IMR-90 (cell line): ENCODE results near the gene CYTH2. TPM values are rescaled to one million over a fixed set of nuclear protein-coding genes. Genes with fewer than 3 reads are reported as not detected.

Source experiments
- ATAC-seq: fragments of 200-7000 bp; cut with Tn5 transposase; 2 replicates; pipeline ENCODE4 v1.9.1; 2020; ENCODE audit warnings: low read depth, mild to moderate bottlenecking, moderate library complexity
- BruUV-seq: library from RNA; stranded (reverse); fragments of 400-500 nt; replicated peaks from 2 replicates; lab custom pipeline; 2021; lab: Mats Ljungman, UMichigan
- CTCF ChIA-PET: fragments of 300-600 bp; formaldehyde crosslinking; extraction: SDS; loops from one replicate; lab custom pipeline; 2021; ENCODE audit warnings: antibody characterized with exemption; lab: Yijun Ruan, JAX
- POLR2A ChIA-PET: fragments of 300-600 bp; sonication (Branson Sonifier 250); formaldehyde crosslinking; loops from one replicate; lab custom pipeline; 2022; ENCODE audit warnings: antibody characterized with exemption; ENCODE audit not compliant: unreplicated experiment; lab: Charles Lee
- DNase-seq: peaks from one replicate; pipeline ENCODE4 v3.0.0; 2013
- H2AFZ ChIP-seq: replicated peaks from 2 replicates; pipeline ENCODE3; 2013; ENCODE audit warnings: low read length, mild to moderate bottlenecking; ENCODE audit not compliant: poor library complexity
- H2AK5ac ChIP-seq: 2 replicates; pipeline ENCODE4 v1.6.1; 2013; ENCODE audit warnings: low read depth, low read length, inconsistent platforms
- H2AK9ac ChIP-seq: replicated peaks from 2 replicates; pipeline ENCODE3; 2013; ENCODE audit warnings: mild to moderate bottlenecking, low read depth, low read length, moderate library complexity; ENCODE audit not compliant: poor library complexity
- H2BK120ac ChIP-seq: 2 replicates; pipeline ENCODE4 v1.6.1; 2013; ENCODE audit warnings: low read depth, low read length, inconsistent platforms
- H2BK15ac ChIP-seq: 3 replicates; pipeline ENCODE4 v1.6.1; 2013; ENCODE audit warnings: low read depth, low read length, inconsistent platforms
- H2BK20ac ChIP-seq: 2 replicates; pipeline ENCODE4 v1.6.1; 2013; ENCODE audit warnings: low read depth, mild to moderate bottlenecking, inconsistent platforms, low read length, moderate library complexity
- H2BK5ac ChIP-seq: 2 replicates; pipeline ENCODE4 v1.6.1; 2013; ENCODE audit warnings: mild to moderate bottlenecking, low read depth, low read length, inconsistent platforms; ENCODE audit not compliant: poor library complexity, severe bottlenecking
- H3K14ac ChIP-seq: replicated peaks from 2 replicates; pipeline ENCODE4 v1.6.1; 2013; ENCODE audit warnings: low read depth, low read length, inconsistent platforms
- H3K18ac ChIP-seq: 2 replicates; pipeline ENCODE4 v1.6.1; 2013; ENCODE audit warnings: low read depth, low read length, control low read depth
- H3K23ac ChIP-seq: 2 replicates; pipeline ENCODE4 v1.6.1; 2013; ENCODE audit warnings: low read depth, low read length, inconsistent platforms
- H3K27ac ChIP-seq: 2 replicates; pipeline ENCODE4 v1.5.1; 2013; ENCODE audit warnings: mild to moderate bottlenecking, control low read depth, low read length; ENCODE audit not compliant: insufficient read depth
- H3K27me3 ChIP-seq: 2 replicates; pipeline ENCODE4 v1.6.1; 2013; ENCODE audit warnings: low read length; ENCODE audit not compliant: control insufficient read depth, insufficient read depth
- H3K36me3 ChIP-seq: 2 replicates; pipeline ENCODE4 v1.6.1; 2013; ENCODE audit warnings: low read length, mixed read lengths; ENCODE audit not compliant: control insufficient read depth, insufficient read depth
- H3K4ac ChIP-seq: 2 replicates; pipeline ENCODE4 v1.6.1; 2013; ENCODE audit warnings: low read depth, low read length, inconsistent platforms
- H3K4me1 ChIP-seq: 2 replicates; pipeline ENCODE4 v1.6.1; 2013; ENCODE audit warnings: low read length, mixed read lengths; ENCODE audit not compliant: control insufficient read depth, insufficient read depth
- H3K4me2 ChIP-seq: 2 replicates; pipeline ENCODE4 v1.6.1; 2013; ENCODE audit warnings: low read depth, mild to moderate bottlenecking, control low read depth, low read length, moderate library complexity
- H3K4me3 ChIP-seq: 2 replicates; pipeline ENCODE4 v1.5.1; 2013; ENCODE audit warnings: low read depth, mild to moderate bottlenecking, control low read depth, low read length, moderate library complexity; ENCODE audit not compliant: insufficient read depth
- H3K56ac ChIP-seq: 2 replicates; pipeline ENCODE4 v1.6.1; 2013; ENCODE audit warnings: low read length, inconsistent platforms; ENCODE audit not compliant: insufficient read depth; ENCODE audit errors: extremely low read depth
- H3K79me1 ChIP-seq, 2 experiments: 2 replicates each; pipeline ENCODE4 v1.6.1; 2013; ENCODE audit warnings: low read length in 2 of 2, inconsistent platforms in 1 of 2, low read depth in 1 of 2
- H3K9ac ChIP-seq: 2 replicates; pipeline ENCODE4 v1.6.1; 2013; ENCODE audit warnings: low read depth, low read length, control low read depth
- H3K9me1 ChIP-seq: 2 replicates; pipeline ENCODE4 v1.6.1; 2013; ENCODE audit warnings: low read length, inconsistent platforms; ENCODE audit not compliant: insufficient read depth
- H3K9me3 ChIP-seq: 2 replicates; pipeline ENCODE4 v1.6.1; 2013; ENCODE audit warnings: low read length; ENCODE audit not compliant: control insufficient read depth, insufficient read depth
- H4K20me1 ChIP-seq: 2 replicates; pipeline ENCODE4 v1.6.1; 2013; ENCODE audit warnings: low read length, inconsistent platforms; ENCODE audit not compliant: insufficient read depth
- H4K5ac ChIP-seq: 2 replicates; pipeline ENCODE4 v1.6.1; 2013; ENCODE audit warnings: mild to moderate bottlenecking, low read depth, low read length, control low read depth
- H4K8ac ChIP-seq, 2 experiments: 2 replicates each; pipeline ENCODE4 v1.6.1; 2013; ENCODE audit warnings: low read depth in 2 of 2, low read length in 2 of 2, control low read depth in 1 of 2, inconsistent platforms in 1 of 2
- H4K91ac ChIP-seq: 2 replicates; pipeline ENCODE4 v1.6.1; 2013; ENCODE audit warnings: low read depth, low read length, inconsistent platforms; ENCODE audit not compliant: insufficient read depth
- BHLHE40 ChIP-seq: fragments of 150-350 bp; IDR thresholded peaks from 2 replicates; pipeline ENCODE4 v1.6.1; 2016; ENCODE audit warnings: mild to moderate bottlenecking, low read depth, low read length
- CEBPB ChIP-seq: IDR thresholded peaks from 2 replicates; pipeline ENCODE4 v1.6.1; 2012; ENCODE audit warnings: low read depth, low read length, improper control_type of control experiment
- CHD1 ChIP-seq: IDR thresholded peaks from 2 replicates; pipeline ENCODE4 v1.6.1; 2012; ENCODE audit warnings: low read depth, low read length, improper control_type of control experiment
- FOS ChIP-seq: fragments of 150-350 bp; IDR thresholded peaks from 2 replicates; pipeline ENCODE4 v1.6.1; 2016; ENCODE audit warnings: low read depth, low read length
- MAFK ChIP-seq: IDR thresholded peaks from 2 replicates; pipeline ENCODE4 v1.6.1; 2012; ENCODE audit warnings: low read depth, low read length, improper control_type of control experiment
- MAZ ChIP-seq: IDR thresholded peaks from 2 replicates; pipeline ENCODE4 v1.6.1; 2012; ENCODE audit warnings: low read depth, mild to moderate bottlenecking, low read length, improper control_type of control experiment, moderate library complexity, borderline replicate concordance
- MXI1 ChIP-seq: IDR thresholded peaks from 2 replicates; pipeline ENCODE4 v1.6.1; 2012; ENCODE audit warnings: low read depth, mild to moderate bottlenecking, low read length, moderate library complexity, borderline replicate concordance
- NFE2L2 ChIP-seq: fragments of 150-350 bp; IDR thresholded peaks from 2 replicates; pipeline ENCODE4 v1.6.1; 2016; ENCODE audit warnings: low read depth, mild to moderate bottlenecking, low read length
- POLR2A ChIP-seq: IDR thresholded peaks from 2 replicates; pipeline ENCODE4 v1.6.1; 2012; ENCODE audit warnings: mild to moderate bottlenecking, low read depth, low read length
- RAD21 ChIP-seq: IDR thresholded peaks from 2 replicates; pipeline ENCODE4 v1.6.1; 2012; ENCODE audit warnings: low read length, improper control_type of control experiment
- RCOR1 ChIP-seq: IDR thresholded peaks from 2 replicates; pipeline ENCODE4 v1.6.1; 2012; ENCODE audit warnings: mild to moderate bottlenecking, low read length, improper control_type of control experiment; ENCODE audit not compliant: insufficient replicate concordance
- RFX5 ChIP-seq: IDR thresholded peaks from 2 replicates; pipeline ENCODE4 v1.8.0; 2012; ENCODE audit warnings: low read depth, mild to moderate bottlenecking, low read length, moderate library complexity
- SMC3 ChIP-seq: fragments of 150-350 bp; IDR thresholded peaks from 2 replicates; pipeline ENCODE4 v1.6.1; 2016; ENCODE audit warnings: low read depth, mild to moderate bottlenecking, antibody characterized with exemption, low read length, moderate library complexity
- WGBS, 2 experiments: methylation state at CpG; one replicate each; pipeline versions ENCODE4 v1.1.5 to v1.1.7; 2013; ENCODE audit warnings: missing lambda C conversion rate in 2 of 2; ENCODE audit not compliant: insufficient read length in 1 of 2; ENCODE audit errors: extremely low coverage in 2 of 2; 5-methylcytosine and 5-hydroxymethylcytosine counted together
- dilution Hi-C: fragments of 300-500 bp; cut with HindIII; formaldehyde crosslinking; loops from one replicate; pipeline ENCODE4 v1.14.3; 2018; ENCODE audit warnings: low sequenced_read_pairs; ENCODE audit not compliant: unreplicated experiment
- in situ Hi-C: fragments of 300-500 bp; cut with MboI; formaldehyde crosslinking; loops from 3 replicates; pipeline ENCODE4 v1.14.3; 2019; ENCODE audit warnings: low sequenced_read_pairs, inconsistent platforms, mixed read lengths
- intact Hi-C: fragments of 100-400 bp; cut with micrococcal nuclease; formaldehyde crosslinking; loops from 2 replicates; pipeline ENCODE4 v1.10.0; 2022
- polyA plus RNA-seq, 3 experiments: library from polyadenylated mRNA; depleted of rRNA; stranded (reverse); fragments of >200 nt; gene quantifications; 2 replicates each; pipeline ENCODE4 v1.2.3, GENCODE V29; 2012; ENCODE audit warnings: low replicate concordance in 1 of 3
- total RNA-seq: library from RNA; depleted of rRNA; stranded (reverse); fragments of >200 nt; gene quantifications from 2 replicates; pipeline ENCODE4 v1.2.3, GENCODE V29; 2012
- TF ChIP-seq, protein P1 (sequence below): fragments of 150-350 bp; IDR thresholded peaks from 2 replicates; pipeline ENCODE4 v1.6.1; 2017; ENCODE audit warnings: mild to moderate bottlenecking, antibody characterized with exemption, low read length, low read depth
- TF ChIP-seq, protein P2 (sequence below): fragments of 150-350 bp; IDR thresholded peaks from 2 replicates; pipeline ENCODE4 v1.6.1; 2016; ENCODE audit warnings: low read depth, mild to moderate bottlenecking, low read length, moderate library complexity, borderline replicate concordance
- TF ChIP-seq, protein P3 (sequence below): conservative IDR thresholded peaks from 2 replicates; pipeline ENCODE4 v1.5.1; 2012; ENCODE audit warnings: mild to moderate bottlenecking, low read depth, low read length, improper control_type of control experiment

The CYTH2 gene
- total and polyA plus RNA-seq, 2 of the 4 experiments (the other 2 are of a cell fraction), result 35.8 to 62.0 TPM

DNA sequence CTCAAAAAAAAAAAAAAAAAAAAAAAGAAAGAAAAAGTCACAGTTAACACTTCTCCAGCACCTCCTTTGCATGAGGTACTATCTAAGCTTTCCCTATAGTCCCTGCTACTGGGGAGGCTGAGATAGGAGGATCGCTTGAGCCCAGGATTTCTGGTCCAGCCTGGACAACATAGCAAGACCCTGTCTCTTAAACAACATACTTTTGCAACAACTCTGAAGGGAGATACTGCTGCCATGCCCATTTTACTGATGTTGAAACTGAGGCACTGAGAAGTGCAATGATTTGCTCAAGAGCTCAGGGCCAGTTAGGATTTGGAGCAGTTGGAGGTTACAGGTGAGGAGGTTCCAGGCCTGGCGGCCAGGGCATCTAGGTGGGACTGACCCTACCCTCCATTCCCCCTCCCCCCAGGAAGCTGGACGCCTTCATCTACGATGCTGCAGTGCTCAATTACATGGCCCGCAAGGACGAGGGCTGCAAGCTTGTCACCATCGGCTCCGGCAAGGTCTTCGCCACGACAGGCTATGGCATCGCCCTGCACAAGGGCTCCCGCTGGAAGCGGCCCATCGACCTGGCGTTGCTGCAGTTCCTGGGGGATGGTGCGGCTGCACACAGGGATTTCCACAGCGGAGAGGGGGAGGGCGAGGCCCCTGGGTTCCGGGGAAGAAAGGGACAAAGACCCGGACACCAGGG, 27.7 kb upstream of the CYTH2 start:
- H3K9ac ChIP-seq, result no peak overlapping the region
- no peak overlapping the region for H2AK9ac ChIP-seq
- 96% methylated on average over 12 of the region's 20 CpGs; no CpG with 5 or more reads in 1 of the 2 experiments for WGBS, 2 experiments
- H3K79me1 ChIP-seq, result peaks cover 5 to 7% of the 10 kb centered on the region in 2 experiments
- no peak overlapping the region for H3K23ac ChIP-seq
- H3K4me3 ChIP-seq, result no peak overlapping the region
- CTCF ChIA-PET, result no interaction called here
- no peak overlapping the region for H2AK5ac ChIP-seq
- dilution Hi-C loops (no loop called here), intact Hi-C loops (no loop called here), in situ Hi-C loops (no loop called here)
- H2BK5ac ChIP-seq, result no peak overlapping the region
- H4K8ac ChIP-seq, result no peak overlapping the region
- no peak for DNase-seq
- H4K91ac ChIP-seq, result no peak overlapping the region
- H2BK15ac ChIP-seq, result no peak overlapping the region
- no peak overlapping the region for H3K56ac ChIP-seq
- H3K9me1 ChIP-seq, result peaks cover 4% of the 10 kb centered on the region
- no peak overlapping the region for H3K4me2 ChIP-seq
- no peaks in the 10 kb centered on the region for H3K9me3 ChIP-seq
- no peak overlapping the region for H2BK20ac ChIP-seq
- no peak overlapping the region for H4K5ac ChIP-seq
- TF ChIP-seq CEBPB (no peak), NFE2L2 (no peak), RAD21 (no peak), BHLHE40 (no peak), POLR2A (no peak), CHD1 (no peak), RCOR1 (no peak), MAZ (no peak), RFX5 (no peak), FOS (no peak), MAFK (no peak), SMC3 (no peak), MXI1 (no peak)
- TF ChIP-seq, protein P1, sequence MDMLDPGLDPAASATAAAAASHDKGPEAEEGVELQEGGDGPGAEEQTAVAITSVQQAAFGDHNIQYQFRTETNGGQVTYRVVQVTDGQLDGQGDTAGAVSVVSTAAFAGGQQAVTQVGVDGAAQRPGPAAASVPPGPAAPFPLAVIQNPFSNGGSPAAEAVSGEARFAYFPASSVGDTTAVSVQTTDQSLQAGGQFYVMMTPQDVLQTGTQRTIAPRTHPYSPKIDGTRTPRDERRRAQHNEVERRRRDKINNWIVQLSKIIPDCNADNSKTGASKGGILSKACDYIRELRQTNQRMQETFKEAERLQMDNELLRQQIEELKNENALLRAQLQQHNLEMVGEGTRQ, result no peak
- TF ChIP-seq, protein P2, sequence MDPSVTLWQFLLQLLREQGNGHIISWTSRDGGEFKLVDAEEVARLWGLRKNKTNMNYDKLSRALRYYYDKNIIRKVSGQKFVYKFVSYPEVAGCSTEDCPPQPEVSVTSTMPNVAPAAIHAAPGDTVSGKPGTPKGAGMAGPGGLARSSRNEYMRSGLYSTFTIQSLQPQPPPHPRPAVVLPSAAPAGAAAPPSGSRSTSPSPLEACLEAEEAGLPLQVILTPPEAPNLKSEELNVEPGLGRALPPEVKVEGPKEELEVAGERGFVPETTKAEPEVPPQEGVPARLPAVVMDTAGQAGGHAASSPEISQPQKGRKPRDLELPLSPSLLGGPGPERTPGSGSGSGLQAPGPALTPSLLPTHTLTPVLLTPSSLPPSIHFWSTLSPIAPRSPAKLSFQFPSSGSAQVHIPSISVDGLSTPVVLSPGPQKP, result no peak
- TF ChIP-seq, protein P3, sequence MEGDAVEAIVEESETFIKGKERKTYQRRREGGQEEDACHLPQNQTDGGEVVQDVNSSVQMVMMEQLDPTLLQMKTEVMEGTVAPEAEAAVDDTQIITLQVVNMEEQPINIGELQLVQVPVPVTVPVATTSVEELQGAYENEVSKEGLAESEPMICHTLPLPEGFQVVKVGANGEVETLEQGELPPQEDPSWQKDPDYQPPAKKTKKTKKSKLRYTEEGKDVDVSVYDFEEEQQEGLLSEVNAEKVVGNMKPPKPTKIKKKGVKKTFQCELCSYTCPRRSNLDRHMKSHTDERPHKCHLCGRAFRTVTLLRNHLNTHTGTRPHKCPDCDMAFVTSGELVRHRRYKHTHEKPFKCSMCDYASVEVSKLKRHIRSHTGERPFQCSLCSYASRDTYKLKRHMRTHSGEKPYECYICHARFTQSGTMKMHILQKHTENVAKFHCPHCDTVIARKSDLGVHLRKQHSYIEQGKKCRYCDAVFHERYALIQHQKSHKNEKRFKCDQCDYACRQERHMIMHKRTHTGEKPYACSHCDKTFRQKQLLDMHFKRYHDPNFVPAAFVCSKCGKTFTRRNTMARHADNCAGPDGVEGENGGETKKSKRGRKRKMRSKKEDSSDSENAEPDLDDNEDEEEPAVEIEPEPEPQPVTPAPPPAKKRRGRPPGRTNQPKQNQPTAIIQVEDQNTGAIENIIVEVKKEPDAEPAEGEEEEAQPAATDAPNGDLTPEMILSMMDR, result no peak
- H2BK120ac ChIP-seq, result no peak overlapping the region
- no peak overlapping the region for H2AFZ ChIP-seq
- H3K27me3 ChIP-seq, result peaks cover 19% of the 10 kb centered on the region
- H3K4ac ChIP-seq, result no peak overlapping the region
- H3K18ac ChIP-seq, result no peak overlapping the region
- no peak for ATAC-seq
- no peak overlapping the region for H3K14ac ChIP-seq
- no TSS peak for BruUV-seq
- POLR2A ChIA-PET, result no interaction called here
- no peak overlapping the region for H3K27ac ChIP-seq
- no peaks in the 10 kb centered on the region for H4K20me1 ChIP-seq
- H3K36me3 ChIP-seq, result no peaks in the 10 kb centered on the region
- peaks cover 6% of the 10 kb centered on the region for H3K4me1 ChIP-seq
